GM12891 (cell line): ENCODE results near the gene TMEM132D.

ENCODE experiments used
- POLR2A ChIP-seq: IDR thresholded peaks from 2 replicates; pipeline ENCODE4 v1.6.1; 2011; ENCODE audit warnings: low read depth, low read length, control low read depth
- POLR2AphosphoS5 ChIP-seq: IDR thresholded peaks from 2 replicates; pipeline ENCODE4 v1.6.1; 2011; ENCODE audit warnings: low read depth, low read length, control low read depth
- POU2F2 ChIP-seq: IDR thresholded peaks from 2 replicates; pipeline ENCODE4 v1.6.1; 2011; ENCODE audit warnings: low read depth, mild to moderate bottlenecking, control low read depth, low read length, moderate library complexity
- TAF1 ChIP-seq: IDR thresholded peaks from 2 replicates; pipeline ENCODE4 v1.6.1; 2011; ENCODE audit warnings: low read depth, low read length, control low read depth

- TF ChIP-seq TAF1, result no peak
- no peak for TF ChIP-seq POLR2A
- TF ChIP-seq POLR2AphosphoS5, result no peak
- no peak for TF ChIP-seq POU2F2
These were observed 39.9 kb downstream of the TMEM132D start for GRCh38 chr12:129863938-129864337.
